Measurements from ENCODE around the gene CTXN1.
"Not testable (repeated sequence)": the region's sequence is repeated elsewhere in the genome, so short reads cannot be mapped to it uniquely, and the experiment has no call there.

The CTXN1 gene

GRCh38 chr19:7947939-7948338 lies 22.0 kb upstream of the CTXN1 start:
- no peak for DNase-seq

- DNase-seq, result peak in 54 of 56 donors; percentile 28 to 92 (median 76)
Observed at GRCh38 chr19:7944177-7944761, 18.3 kb upstream of the CTXN1 start.

- DNase-seq, result peak; percentile 87 to 100 (median 99)
Observed at GRCh38 chr19:7943444-7944176, 17.7 kb upstream of the CTXN1 start, which contains the start of gene TIMM44. TIMM44 (minus strand) TSS chr19:7943666; CDS start chr19:7943651, 15 bp downstream.

GRCh38 chr19:7942981-7943443 lies 17.1 kb upstream of the CTXN1 start:
- no peak for DNase-seq

GRCh38 chr19:7941895-7942596 lies 16.1 kb upstream of the CTXN1 start:
- no peak for DNase-seq

- DNase-seq, result no peak
Observed at GRCh38 chr19:7940841-7941240, 14.9 kb upstream of the CTXN1 start.

- DNase-seq, result no peak
Observed at GRCh38 chr19:7934766-7935165, 8.8 kb upstream of the CTXN1 start.

GRCh38 chr19:7933828-7934725 lies 8.1 kb upstream of the CTXN1 start:
- DNase-seq, result no peak

GRCh38 chr19:7933411-7933810 lies 7.5 kb upstream of the CTXN1 start:
- no peak for DNase-seq

- no peak for DNase-seq
Observed at GRCh38 chr19:7932930-7933300, 7.0 kb upstream of the CTXN1 start.

- DNase-seq, result no peak
Observed at GRCh38 chr19:7932276-7932929, 6.5 kb upstream of the CTXN1 start.

- peak in 6 of 56 donors; percentile 5 to 30 (median 25) for DNase-seq
Observed at GRCh38 chr19:7931221-7932061, 5.5 kb upstream of the CTXN1 start.

GRCh38 chr19:7930765-7931164 lies 4.8 kb upstream of the CTXN1 start:
- peak in 1 of 56 donors; percentile 29 for DNase-seq

GRCh38 chr19:7930030-7930429 lies 4.1 kb upstream of the CTXN1 start:
- not testable (repeated sequence) for DNase-seq

- DNase-seq, result peak in 10 of 56 donors; percentile 8 to 40 (median 23)
Observed at GRCh38 chr19:7928741-7929701, 3.1 kb upstream of the CTXN1 start.

- DNase-seq, result no peak
Observed at GRCh38 chr19:7928334-7928706, 2.4 kb upstream of the CTXN1 start.

GRCh38 chr19:7927605-7928333 lies 1.8 kb upstream of the CTXN1 start:
- no peak for DNase-seq

Measured in nucleus accumbens (tissue), 56 donors.